Uterus (tissue), 2 donors: Measurements from ENCODE around the gene MRPS6.

Experiments
- POLR2A ChIP-seq, 2 donors: fragments of 450-650 bp; IDR thresholded peaks; one replicate each; pipeline ENCODE4 v1.6.1; 2016; ENCODE audit warnings: antibody characterized with exemption in 2 of 2, mild to moderate bottlenecking in 1 of 2, moderate library complexity in 1 of 2
- TF ChIP-seq, protein P1 (sequence below), 4 experiments: fragments of 200-600 bp in 2 of 4; fragments of 450-650 bp in 2 of 4; sonication (generic) in 2 of 4; IDR thresholded peaks; one replicate each; pipeline ENCODE4 v1.5.1; 2016 to 2019; ENCODE audit warnings: antibody characterized with exemption in 4 of 4, mild to moderate bottlenecking in 2 of 4, moderate library complexity in 1 of 4

DNA sequence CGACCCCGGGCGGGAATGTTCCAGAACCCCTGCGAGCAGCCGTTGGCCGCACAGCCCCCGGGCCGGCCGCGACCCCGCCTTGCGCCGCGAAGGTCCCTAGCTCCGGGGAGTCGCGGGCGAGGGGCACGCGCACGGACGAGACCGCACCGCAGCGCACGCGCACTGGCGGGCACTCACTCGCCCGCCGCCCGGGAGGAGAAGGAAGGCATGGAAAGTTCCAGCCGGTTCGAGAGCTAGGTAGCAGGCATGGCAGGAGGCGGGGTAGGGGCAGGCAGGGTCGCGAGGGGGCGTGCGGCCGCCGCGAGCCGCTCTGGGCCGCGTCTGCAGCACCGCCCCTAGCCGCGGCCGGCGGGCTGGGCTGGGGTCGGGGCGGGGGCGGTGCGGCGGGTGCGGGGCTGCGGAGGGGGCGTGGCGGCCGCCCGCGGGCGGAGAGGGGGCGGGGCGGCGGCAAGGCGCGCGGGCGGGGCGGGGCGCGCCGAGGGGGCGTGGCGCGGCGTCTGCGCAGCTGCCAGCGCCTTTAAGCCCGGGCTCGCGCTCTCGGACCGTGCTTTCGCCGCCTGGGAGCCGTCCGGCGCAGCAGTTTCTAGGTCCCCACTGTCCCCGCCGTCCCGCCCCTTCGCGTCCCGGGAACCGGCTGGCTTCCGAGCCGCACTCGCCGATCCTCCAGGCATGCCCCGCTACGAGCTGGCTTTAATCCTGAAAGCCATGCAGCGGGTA, at the start of gene MRPS6, which contains the start of gene SLC5A3:
- peak; percentile 77 to 88 for TF ChIP-seq POLR2A (IDR thresholded peaks at IDR 0.05)
- TF ChIP-seq, protein P1, sequence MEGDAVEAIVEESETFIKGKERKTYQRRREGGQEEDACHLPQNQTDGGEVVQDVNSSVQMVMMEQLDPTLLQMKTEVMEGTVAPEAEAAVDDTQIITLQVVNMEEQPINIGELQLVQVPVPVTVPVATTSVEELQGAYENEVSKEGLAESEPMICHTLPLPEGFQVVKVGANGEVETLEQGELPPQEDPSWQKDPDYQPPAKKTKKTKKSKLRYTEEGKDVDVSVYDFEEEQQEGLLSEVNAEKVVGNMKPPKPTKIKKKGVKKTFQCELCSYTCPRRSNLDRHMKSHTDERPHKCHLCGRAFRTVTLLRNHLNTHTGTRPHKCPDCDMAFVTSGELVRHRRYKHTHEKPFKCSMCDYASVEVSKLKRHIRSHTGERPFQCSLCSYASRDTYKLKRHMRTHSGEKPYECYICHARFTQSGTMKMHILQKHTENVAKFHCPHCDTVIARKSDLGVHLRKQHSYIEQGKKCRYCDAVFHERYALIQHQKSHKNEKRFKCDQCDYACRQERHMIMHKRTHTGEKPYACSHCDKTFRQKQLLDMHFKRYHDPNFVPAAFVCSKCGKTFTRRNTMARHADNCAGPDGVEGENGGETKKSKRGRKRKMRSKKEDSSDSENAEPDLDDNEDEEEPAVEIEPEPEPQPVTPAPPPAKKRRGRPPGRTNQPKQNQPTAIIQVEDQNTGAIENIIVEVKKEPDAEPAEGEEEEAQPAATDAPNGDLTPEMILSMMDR (IDR thresholded peaks at IDR 0.05), result no peak
